Measurements from ENCODE around the gene DUSP2.
A peak's percentile ranks its signal among the peaks of the same experiment; 100 is the strongest.

DUSP2 gene

GRCh38 chr2:96124406-96125265 lies 20.6 kb downstream of the DUSP2 start:
- peaks cover 11% of the 10 kb centered on the region for H3K4me1 Mint-ChIP-seq
- no peak for TF ChIP-seq CTCF (IDR thresholded peaks at IDR 0.05)
- no peak for DNase-seq
- H3K27ac Mint-ChIP-seq: peak overlapping the region; percentile 64
- peaks cover 63% of the 10 kb centered on the region for H3K27me3 Mint-ChIP-seq (ENCODE audit: low read depth, poor library complexity)
- H3K36me3 Mint-ChIP-seq (ENCODE audit: low read depth): no peaks in the 10 kb centered on the region
- no peak overlapping the region for H3K4me3 Mint-ChIP-seq
- H3K9me3 Mint-ChIP-seq: no peaks in the 10 kb centered on the region

GRCh38 chr2:96123936-96124335 lies 21.3 kb downstream of the DUSP2 start:
- TF ChIP-seq CTCF (IDR thresholded peaks at IDR 0.05): no peak
- H3K9me3 Mint-ChIP-seq: no peaks in the 10 kb centered on the region
- H3K36me3 Mint-ChIP-seq (ENCODE audit: low read depth): no peaks in the 10 kb centered on the region
- peaks cover 11% of the 10 kb centered on the region for H3K4me1 Mint-ChIP-seq
- no peak overlapping the region for H3K4me3 Mint-ChIP-seq
- no peak for DNase-seq
- peaks cover 66% of the 10 kb centered on the region for H3K27me3 Mint-ChIP-seq (ENCODE audit: low read depth, poor library complexity)
- H3K27ac Mint-ChIP-seq: no peak overlapping the region

- TF ChIP-seq CTCF (IDR thresholded peaks at IDR 0.05): no peak
- Mint-ChIP-seq H3K4me1 (peaks cover 11% of the 10 kb centered on the region), H3K27me3 (ENCODE audit: low read depth, poor library complexity) (peaks cover 68% of the 10 kb centered on the region), H3K9me3 (no peaks in the 10 kb centered on the region), H3K36me3 (ENCODE audit: low read depth) (no peaks in the 10 kb centered on the region), H3K27ac (no peak overlapping the region), H3K4me3 (no peak overlapping the region)
- DNase-seq: no peak
Measured at GRCh38 chr2:96123290-96123689, 21.9 kb downstream of the DUSP2 start.

DNA sequence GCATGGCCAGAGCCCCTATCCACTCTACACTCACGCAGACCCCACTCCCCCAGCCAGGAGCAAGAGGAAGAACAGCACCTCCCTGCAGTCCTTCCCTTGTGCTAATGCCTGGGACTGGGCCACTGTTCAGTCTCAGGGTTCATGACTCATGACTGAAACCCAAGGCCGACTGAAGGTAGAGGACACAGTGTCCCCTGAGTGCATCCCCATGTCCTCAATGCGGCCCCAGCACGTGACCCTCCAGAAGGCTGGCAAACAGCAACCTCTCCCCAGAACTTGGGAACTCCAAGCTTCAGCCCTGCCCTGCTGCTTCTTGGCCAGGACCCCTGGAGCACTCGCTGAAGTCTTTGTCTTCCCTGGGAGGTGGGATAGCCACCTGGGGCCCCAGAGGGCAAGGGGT lies 22.8 kb downstream of the DUSP2 start:
- DNase-seq: no peak
- H3K27ac Mint-ChIP-seq: no peak overlapping the region

DNA sequence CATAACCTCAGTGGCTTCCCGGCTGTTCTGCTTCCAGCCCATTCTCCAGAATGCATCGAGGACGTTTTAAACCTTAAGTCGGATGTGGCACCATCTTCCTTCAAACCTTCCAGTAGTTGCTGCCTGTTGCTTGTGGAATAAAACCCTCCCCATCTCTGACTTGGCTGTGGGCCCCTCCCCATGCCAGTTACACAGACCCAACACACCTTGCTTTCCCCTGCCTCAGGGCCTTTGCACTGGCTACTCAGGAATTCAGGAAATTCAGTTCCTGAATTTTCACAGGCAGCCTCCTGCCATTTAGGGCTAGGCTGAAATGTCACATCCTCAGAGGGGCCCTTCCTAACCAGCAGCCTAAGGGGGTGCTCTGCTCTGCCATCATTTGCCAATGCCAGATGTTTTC lies 23.8 kb downstream of the DUSP2 start:
- no peaks in the 10 kb centered on the region for H3K36me3 Mint-ChIP-seq (ENCODE audit: low read depth)
- H3K27ac Mint-ChIP-seq: no peak overlapping the region
- H3K9me3 Mint-ChIP-seq: no peaks in the 10 kb centered on the region
- H3K27me3 Mint-ChIP-seq (ENCODE audit: low read depth, poor library complexity): peaks cover 67% of the 10 kb centered on the region
- DNase-seq: no peak
- peaks cover 19% of the 10 kb centered on the region for H3K4me1 Mint-ChIP-seq
- no peak overlapping the region for H3K4me3 Mint-ChIP-seq
- TF ChIP-seq CTCF (IDR thresholded peaks at IDR 0.05): no peak

More for the DNA sequence above, 22.8 kb downstream of the DUSP2 start:
- Mint-ChIP-seq H3K4me1 (peaks cover 16% of the 10 kb centered on the region), H3K36me3 (ENCODE audit: low read depth) (no peaks in the 10 kb centered on the region), H3K27me3 (ENCODE audit: low read depth, poor library complexity) (peaks cover 70% of the 10 kb centered on the region), H3K9me3 (no peaks in the 10 kb centered on the region), H3K4me3 (no peak overlapping the region)
- no peak for TF ChIP-seq CTCF (IDR thresholded peaks at IDR 0.05)

- no peak overlapping the region for H3K4me3 Mint-ChIP-seq
- H3K9me3 Mint-ChIP-seq: no peaks in the 10 kb centered on the region
- peaks cover 66% of the 10 kb centered on the region for H3K27me3 Mint-ChIP-seq (ENCODE audit: low read depth, poor library complexity)
Measured at GRCh38 chr2:96120991-96121390, 24.2 kb downstream of the DUSP2 start.

More at GRCh38 chr2:96120991-96121390, 24.2 kb downstream of the DUSP2 start:
- DNase-seq: no peak
- H3K4me1 Mint-ChIP-seq: peaks cover 19% of the 10 kb centered on the region
- no peak for TF ChIP-seq CTCF (IDR thresholded peaks at IDR 0.05)
- no peak overlapping the region for H3K27ac Mint-ChIP-seq
- no peaks in the 10 kb centered on the region for H3K36me3 Mint-ChIP-seq (ENCODE audit: low read depth)

All from nephron progenitor cell (in vitro differentiated cells).